ENCODE measurements around the gene FAM193B.

GRCh38 chr5:177474002-177474476, 80.3 kb downstream of the FAM193B start:
- TF ChIP-seq EHMT2 (IDR thresholded peaks at IDR 0.05) (no peak), POLR2A (conservative IDR thresholded peaks at IDR 0.05) (no peak), CTCF (IDR thresholded peaks at IDR 0.05 in 2 of 3, conservative IDR thresholded peaks at IDR 0.05 in 1 of 3; ENCODE audit: insufficient read depth in 2 of 3, low read depth in 1 of 3, low read length in 3 of 3) (no peak), SREBF2 (CRISPR knock-in tag; IDR thresholded peaks at IDR 0.05) (no peak), AFF1 (IDR thresholded peaks at IDR 0.05; ENCODE audit: low read depth in 1 of 2, partially characterized antibody in 2 of 2) (no peak), FOXK2 (conservative IDR thresholded peaks at IDR 0.05 in 1 of 2, IDR thresholded peaks at IDR 0.05 in 1 of 2; ENCODE audit: low read depth in 2 of 2) (no peak), ARNT (IDR thresholded peaks at IDR 0.05) (no peak)

All from K562 (cell line).